Heart left ventricle (tissue), 16 donors: Measurements from ENCODE around the gene FGD4. TPM values are rescaled to one million over a fixed set of nuclear protein-coding genes. Genes with fewer than 3 reads are reported as not detected.

ENCODE experiments used
- ATAC-seq, 4 donors: fragments of 200-7000 bp; cut with Tn5 transposase; one replicate each; pipeline ENCODE4 v1.9.1; 2020 to 2022; ENCODE audit warnings: moderate library complexity in 4 of 4, mild to moderate bottlenecking in 3 of 4, moderate number of reproducible peaks in 1 of 4
- DNase-seq, 5 donors: peaks; one replicate each; pipeline ENCODE4 v3.0.0-alpha.2; 2020
- H3K27ac ChIP-seq, 12 donors: fragments of 200-600 bp; sonication (generic) in 4 of 12; one replicate each; pipeline versions ENCODE4 v1.5.0 to v1.8.0; 2016 to 2022; ENCODE audit warnings: mild to moderate bottlenecking in 2 of 12
- H3K27me3 ChIP-seq, 9 donors: fragments of 200-600 bp; sonication (generic) in 2 of 9; one replicate each; pipeline versions ENCODE4 v1.5.1 to v1.8.0; 2016 to 2022; ENCODE audit warnings: mild to moderate bottlenecking in 3 of 9
- H3K36me3 ChIP-seq, 9 donors: fragments of 200-600 bp; sonication (generic) in 2 of 9; one replicate each; pipeline versions ENCODE4 v1.5.0 to v1.8.0; 2018 to 2022; ENCODE audit warnings: mild to moderate bottlenecking in 2 of 9
- H3K4me1 ChIP-seq, 12 donors: fragments of 200-600 bp; sonication (generic) in 4 of 12; one replicate each; pipeline versions ENCODE4 v1.5.0 to v1.8.0; 2016 to 2022; ENCODE audit warnings: mild to moderate bottlenecking in 3 of 12
- H3K4me3 ChIP-seq, 12 donors: fragments of 200-600 bp; sonication (generic) in 4 of 12; one replicate each; pipeline versions ENCODE4 v1.5.0 to v1.8.0; 2017 to 2022; ENCODE audit warnings: mild to moderate bottlenecking in 9 of 12, moderate library complexity in 4 of 12
- H3K9me3 ChIP-seq, 12 donors: fragments of 200-600 bp; sonication (generic) in 4 of 12; one replicate each; pipeline versions ENCODE4 v1.5.0 to v1.8.0; 2016 to 2022; ENCODE audit warnings: mild to moderate bottlenecking in 1 of 12
- CTCF ChIP-seq, 12 donors: fragments of 200-600 bp; sonication (generic) in 4 of 12; IDR thresholded peaks; one replicate each; pipeline versions ENCODE4 v1.5.0 to v1.8.0; 2018 to 2022; ENCODE audit warnings: antibody characterized with exemption in 12 of 12, mild to moderate bottlenecking in 5 of 12
- POLR2A ChIP-seq, 2 donors: fragments of 450-650 bp; IDR thresholded peaks; one replicate each; pipeline ENCODE4 v1.6.1; 2017; ENCODE audit warnings: antibody characterized with exemption in 2 of 2, mild to moderate bottlenecking in 2 of 2, moderate library complexity in 2 of 2
- WGBS, 4 donors: extraction: QIAGEN DNeasy Blood & Tissue Kit in 2 of 4; methylation state at CpG; one replicate each; pipeline versions ENCODE4 v1.1.5 to v1.1.7; 2013 to 2018; 5-methylcytosine and 5-hydroxymethylcytosine counted together
- intact Hi-C, 10 donors: fragments of 100-400 bp; cut with DNase I; formaldehyde crosslinking; loops; one replicate each; pipeline versions ENCODE4 v1.11.1 to v1.14.2; 2022
- polyA plus RNA-seq, 2 donors: library from polyadenylated mRNA; stranded (reverse); fragments of 200-250 nt; gene quantifications; one replicate each; pipeline ENCODE4 v1.2.3, GENCODE V29; 2013
- total RNA-seq, 9 donors: library from RNA; depleted of rRNA in 2 of 9; stranded (reverse); fragments of >200 nt in 2 of 9; fragmentation: NEBNext Ultra II Directional in 3 of 9; extraction: Animal tissue kit (Norgen Biotek cat#: 25700) in 3 of 9; gene quantifications; one replicate each; pipeline versions ENCODE4 v1.1.0 to v1.2.4, GENCODE V29; 2016 to 2023
- donor health status: ischemic (EF 13 %, LVEDD 7.1; RV severe dilation, severe dysfunction).
- donor health status: healthy with polysubstance abuse.
- donor health status: DM: no; HTN: yes; CAD: no.
- donor health status: DM: no; HTN: no; CAD: no.
- donor health status: ischemic (EF 25% LVEDD 6.9; RV normal size, moderate dysfunction).
- donor health status: ischemic (EF 25% LVEDD 5.7; RV mildly dilated, moderate dysfunction).
- donor health status: healthy.
- donor health status: DM: yes; HTN: yes; CAD: no.
- donor health status: ischemic (EF 35%, LVEDD 5.7; RV mildly dilated, moderate dysfunction).
- donor health status: nonischemic (EF 11% LVEDD 7.7; RV severe dilation, severe dysfunction).
- donor health status: DM: yes; HTN: yes; CAD: no.
- donor health status: PGD.
- donor health status: ischemic (EF 29% LVEDD 5.4; RV normal size, mild dysfunction).
- donor health status: nonischemic (EF 23%, LVEDD 6.1; RV moderate dilation, normal function).

Gene FGD4
- total and polyA plus RNA-seq, 11 donors = 4.5 to 36.8 (median 28.2) TPM

GRCh38 chr12:32671930-32672780, 272.8 kb downstream of the FGD4 start:
- Histone ChIP-seq H3K4me3 (no peak overlapping the region), H3K27ac (no peak overlapping the region), H3K36me3 (no peaks in the 10 kb centered on the region), H3K4me1 (peaks cover 0 to 10% (median 0%) of the 10 kb centered on the region in 12 donors), H3K9me3 (peaks cover 0 to 8% (median 0%) of the 10 kb centered on the region in 12 donors), H3K27me3 (no peaks in the 10 kb centered on the region)
- ATAC-seq (peak; percentile 50 to 91 (median 84)), DNase-seq (peak in 2 of 5 donors; percentile 53 to 55)
- 43 to 49% (median 47%) methylated on average over 11 of the region's 11 CpGs for WGBS, 4 donors
- TF ChIP-seq POLR2A (IDR thresholded peaks at IDR 0.05) (no peak), CTCF (IDR thresholded peaks at IDR 0.05) (peak; percentile 34 to 79 (median 61))
- intact Hi-C loops = loop anchor here in 9 of 10 donors (1.0 to 10.0 kb wide), 8 partner anchors 215 to 1017 kb away; partner anchors contain the start of genes ETFBKMT (in 5 of the 9) and BICD1 (in 1 of the 9)

DNA sequence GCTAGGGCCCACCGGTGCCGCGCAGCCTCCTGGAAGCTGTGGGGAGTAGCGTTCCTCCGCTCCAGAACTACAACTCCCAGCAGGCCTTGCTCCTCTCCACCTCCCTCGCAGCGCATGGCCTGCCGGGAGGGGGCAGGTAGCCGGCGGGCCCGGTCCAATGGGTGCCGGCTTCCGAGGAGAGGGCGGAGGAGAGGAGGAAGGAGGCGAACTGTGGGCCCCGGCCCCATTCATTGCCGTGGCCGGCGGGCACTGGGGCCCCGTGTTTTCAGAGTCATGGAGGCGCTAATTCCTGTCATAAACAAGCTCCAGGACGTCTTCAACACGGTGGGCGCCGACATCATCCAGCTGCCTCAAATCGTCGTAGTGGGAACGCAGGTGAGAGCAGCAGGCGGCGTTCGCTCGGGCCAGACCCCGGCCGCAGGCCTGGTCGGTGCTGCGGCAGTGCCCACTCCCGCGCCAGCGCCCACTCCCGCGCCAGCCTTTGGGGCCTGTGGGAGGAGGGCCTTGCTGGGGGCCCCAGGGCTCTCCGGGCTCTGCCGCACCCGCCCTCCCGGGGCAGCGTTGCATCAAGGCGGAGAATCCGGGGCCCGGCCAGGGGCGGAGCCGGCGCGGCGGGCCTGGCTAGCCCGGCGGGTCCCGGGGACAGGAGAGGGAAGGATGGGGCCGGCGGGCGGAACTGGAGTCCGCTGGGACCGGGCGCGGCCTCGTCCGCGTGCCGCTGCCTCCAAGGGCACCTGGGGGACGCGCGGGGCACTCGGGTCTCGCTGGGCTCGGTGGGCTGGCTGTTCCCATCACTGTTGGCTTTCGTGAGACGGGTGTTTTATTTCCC, 279.9 kb downstream of the FGD4 start, which contains the start of gene DNM1L:
DNM1L (plus strand) TSS at position 211 of the 829 bp plus-strand sequence; CDS start at position 274, 63 bp downstream.
- H3K4me1 ChIP-seq = peaks cover 0 to 24% (median 10%) of the 10 kb centered on the region in 12 donors
- peak within 1 kb of the TSS; percentile 63 to 97 (median 93) for H3K27ac ChIP-seq
- no peaks in the 10 kb centered on the region for H3K9me3 ChIP-seq
- H3K27me3 ChIP-seq = no peaks in the 10 kb centered on the region
- DNase-seq (peak; percentile 94 to 97 (median 96)), ATAC-seq (peak; percentile 98 to 99 (median 98))
- 0 to 1% (median 1%) methylated on average over 28 to 76 of the region's 76 CpGs for WGBS, 4 donors
- intact Hi-C loops = loop anchor here in 5 of 10 donors (10.0 kb wide), 1 partner anchor 1025 kb away; the partner anchor contains the start of gene ETFBKMT (in 5 of the 5)
- TF ChIP-seq POLR2A (IDR thresholded peaks at IDR 0.05) = peak in 1 of 2 donors; percentile 84
- peak in 6 of 12 donors; percentile 9 to 38 (median 16) for TF ChIP-seq CTCF (IDR thresholded peaks at IDR 0.05)
- peak within 1 kb of the TSS; percentile 67 to 100 (median 83) for H3K4me3 ChIP-seq
- peaks cover 0 to 9% (median 0%) of the 10 kb centered on the region in 9 donors for H3K36me3 ChIP-seq

DNA sequence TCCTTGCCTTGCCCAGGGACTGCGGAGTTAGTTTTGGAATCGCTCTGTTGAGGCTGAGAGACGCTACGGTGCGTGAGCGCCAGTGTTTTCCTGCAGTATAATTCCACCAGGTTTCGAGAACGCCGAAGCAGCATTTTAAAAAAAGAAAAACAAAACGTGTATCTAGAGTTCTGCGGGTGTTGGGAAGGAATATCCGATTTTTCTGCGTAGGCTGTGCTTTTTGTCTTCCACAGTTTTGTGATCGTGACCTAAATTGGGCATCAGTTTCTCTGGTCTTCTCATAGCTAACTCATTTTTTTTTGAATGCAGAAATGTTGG, 280.5 kb downstream of the FGD4 start:
- TF ChIP-seq CTCF (IDR thresholded peaks at IDR 0.05) (no peak), POLR2A (IDR thresholded peaks at IDR 0.05) (no peak)
- Histone ChIP-seq H3K9me3 (no peaks in the 10 kb centered on the region), H3K36me3 (peaks cover 0 to 11% (median 0%) of the 10 kb centered on the region in 9 donors), H3K27me3 (no peaks in the 10 kb centered on the region), H3K27ac (peak overlapping the region; percentile 63 to 97 (median 93)), H3K4me3 (peak overlapping the region; percentile 67 to 100 (median 83)), H3K4me1 (peaks cover 0 to 24% (median 10%) of the 10 kb centered on the region in 12 donors)
- no peak for DNase-seq
- WGBS, 4 donors = 0 to 1% (median 1%) methylated on average over 14 of the region's 14 CpGs
- ATAC-seq = no peak
- intact Hi-C loops = loop anchor here in 5 of 10 donors (10.0 kb wide), 1 partner anchor 1025 kb away; the partner anchor contains the start of gene ETFBKMT (in 5 of the 5)
